M059J (cell line): ENCODE results near the gene TFG. TPM values are rescaled to one million over a fixed set of nuclear protein-coding genes. Genes with fewer than 3 reads are reported as not detected.

Source experiments
- DNase-seq: peaks from one replicate; pipeline ENCODE4 v3.0.0-alpha.2; 2012; ENCODE audit warnings: low read depth
- total RNA-seq: library from RNA; depleted of rRNA; stranded (reverse); fragments of >200 nt; shearing (Covaris generic); gene quantifications from 2 replicates; pipeline ENCODE4 v1.2.3, GENCODE V29; 2014

Gene TFG
- total RNA-seq, 1 experiment from 2014 or later = 189 TPM

- DNase-seq = peak; percentile 20
These were observed 2.9 kb upstream of the TFG start for GRCh38 chr3:100706365-100706764.

- DNase-seq = no peak
These were observed 678 bp upstream of the TFG start for GRCh38 chr3:100708644-100708988.

GRCh38 chr3:100709842-100710260, 557 bp downstream of the TFG start:
- DNase-seq = peak; percentile 47

GRCh38 chr3:100710261-100710968, 1.1 kb downstream of the TFG start:
- DNase-seq = peak; percentile 72

- no peak for DNase-seq
These were observed 5.9 kb downstream of the TFG start for GRCh38 chr3:100715176-100715575.

- DNase-seq = no peak
These were observed 7.8 kb downstream of the TFG start for GRCh38 chr3:100717063-100717462.

- DNase-seq = no peak
These were observed 8.6 kb downstream of the TFG start for GRCh38 chr3:100717637-100718487.

- no peak for DNase-seq
These were observed 9.8 kb downstream of the TFG start for GRCh38 chr3:100719136-100719535.

GRCh38 chr3:100720426-100720825, 11.1 kb downstream of the TFG start:
- DNase-seq = no peak

GRCh38 chr3:100725935-100726513, 16.7 kb downstream of the TFG start:
- DNase-seq = no peak

GRCh38 chr3:100726706-100727105, 17.4 kb downstream of the TFG start:
- no peak for DNase-seq

GRCh38 chr3:100730524-100730923, 21.2 kb downstream of the TFG start:
- no peak for DNase-seq

GRCh38 chr3:100732435-100732834, 23.1 kb downstream of the TFG start:
- DNase-seq = no peak

GRCh38 chr3:100737334-100737733, 28.0 kb downstream of the TFG start:
- DNase-seq = peak; percentile 23

- peak; percentile 34 for DNase-seq
These were observed 30.9 kb downstream of the TFG start for GRCh38 chr3:100740207-100740606.

- no peak for DNase-seq
These were observed 34.2 kb downstream of the TFG start for GRCh38 chr3:100743535-100743934.

- no peak for DNase-seq
These were observed 35.4 kb downstream of the TFG start for GRCh38 chr3:100744671-100745070.

- DNase-seq = no peak
These were observed 36.3 kb downstream of the TFG start for GRCh38 chr3:100745617-100746016.

- DNase-seq = no peak
These were observed 36.8 kb downstream of the TFG start for GRCh38 chr3:100746092-100746491.

GRCh38 chr3:100748220-100748619, 38.9 kb downstream of the TFG start:
- DNase-seq = no peak

GRCh38 chr3:100748967-100749366, 39.7 kb downstream of the TFG start:
- DNase-seq = no peak

GRCh38 chr3:100753846-100754245, 44.6 kb downstream of the TFG start:
- no peak for DNase-seq
